Esophagus muscularis mucosa (tissue), 3 donors: ENCODE results near the gene ZC3H7A.

Experiments used
- POLR2A ChIP-seq: fragments of 450-650 bp; IDR thresholded peaks from one replicate; pipeline ENCODE4 v1.6.1; 2017; ENCODE audit warnings: antibody characterized with exemption, moderate library complexity, mild to moderate bottlenecking, low read depth
- TF ChIP-seq, protein P1 (sequence below), 3 experiments: fragments of 200-600 bp in 2 of 3; fragments of 450-650 bp in 1 of 3; sonication (generic) in 2 of 3; IDR thresholded peaks; one replicate each; pipeline ENCODE4 v1.5.1; 2017 to 2019; ENCODE audit warnings: antibody characterized with exemption in 3 of 3, mild to moderate bottlenecking in 2 of 3, moderate library complexity in 1 of 3

DNA sequence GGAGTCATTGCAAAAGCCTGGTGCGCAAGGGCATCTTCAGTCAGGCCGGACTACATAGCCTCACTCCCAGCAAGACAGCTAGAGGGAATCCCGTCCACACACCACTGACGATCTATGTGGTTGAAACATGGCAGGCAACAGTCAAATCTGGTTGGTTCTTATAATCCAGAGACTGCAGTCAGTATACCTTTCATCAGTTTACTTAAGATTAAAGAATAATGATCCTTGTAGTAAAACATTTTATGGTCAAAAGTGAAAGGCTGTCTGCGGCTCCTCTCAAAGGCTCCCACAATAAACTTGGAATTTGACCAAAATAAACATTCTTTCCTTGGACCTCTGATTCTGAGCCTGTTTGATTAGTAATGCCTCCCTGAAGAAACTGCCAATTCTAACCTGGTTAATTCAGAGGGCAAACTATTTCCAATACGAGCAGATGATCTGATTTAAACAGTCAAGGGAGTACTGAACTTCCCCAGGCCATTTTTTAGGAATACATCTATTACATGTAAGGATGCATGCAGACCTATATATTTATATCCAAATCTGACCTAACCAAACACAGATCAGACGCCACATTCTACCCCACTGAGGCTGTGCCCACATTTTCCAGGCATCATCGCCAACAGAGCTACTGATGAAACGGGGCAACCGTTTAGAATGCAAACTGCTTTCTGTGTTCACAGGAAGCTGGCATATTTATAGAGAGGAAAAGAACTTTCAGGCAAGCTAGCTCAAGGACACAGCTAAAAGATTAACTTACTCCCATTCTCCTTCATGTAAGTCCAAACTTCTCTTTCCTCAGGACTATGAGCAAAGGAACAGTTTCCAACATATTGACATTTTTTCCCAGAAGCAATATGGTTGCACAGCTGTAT is 39.1 kb downstream of the ZC3H7A start:
- TF ChIP-seq, protein P1, sequence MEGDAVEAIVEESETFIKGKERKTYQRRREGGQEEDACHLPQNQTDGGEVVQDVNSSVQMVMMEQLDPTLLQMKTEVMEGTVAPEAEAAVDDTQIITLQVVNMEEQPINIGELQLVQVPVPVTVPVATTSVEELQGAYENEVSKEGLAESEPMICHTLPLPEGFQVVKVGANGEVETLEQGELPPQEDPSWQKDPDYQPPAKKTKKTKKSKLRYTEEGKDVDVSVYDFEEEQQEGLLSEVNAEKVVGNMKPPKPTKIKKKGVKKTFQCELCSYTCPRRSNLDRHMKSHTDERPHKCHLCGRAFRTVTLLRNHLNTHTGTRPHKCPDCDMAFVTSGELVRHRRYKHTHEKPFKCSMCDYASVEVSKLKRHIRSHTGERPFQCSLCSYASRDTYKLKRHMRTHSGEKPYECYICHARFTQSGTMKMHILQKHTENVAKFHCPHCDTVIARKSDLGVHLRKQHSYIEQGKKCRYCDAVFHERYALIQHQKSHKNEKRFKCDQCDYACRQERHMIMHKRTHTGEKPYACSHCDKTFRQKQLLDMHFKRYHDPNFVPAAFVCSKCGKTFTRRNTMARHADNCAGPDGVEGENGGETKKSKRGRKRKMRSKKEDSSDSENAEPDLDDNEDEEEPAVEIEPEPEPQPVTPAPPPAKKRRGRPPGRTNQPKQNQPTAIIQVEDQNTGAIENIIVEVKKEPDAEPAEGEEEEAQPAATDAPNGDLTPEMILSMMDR (IDR thresholded peaks at IDR 0.05): no peak
- no peak for TF ChIP-seq POLR2A
